GM23248 (cell line): ENCODE measurements around the gene ZNF334.

Source experiments
- EZH2 ChIP-seq: fragments of 200-600 bp; sonication (generic); IDR thresholded peaks from 2 replicates; pipeline ENCODE4 v1.6.1; 2018; ENCODE audit warnings: antibody characterized with exemption, mild to moderate bottlenecking; ENCODE audit not compliant: insufficient read depth, poor library complexity, severe bottlenecking
- EZH2phosphoT487 ChIP-seq: fragments of 200-600 bp; sonication (generic); IDR thresholded peaks from 2 replicates; pipeline ENCODE4 v1.6.1; 2018; ENCODE audit warnings: antibody characterized with exemption, moderate library complexity, mild to moderate bottlenecking, low read depth; ENCODE audit not compliant: insufficient read depth

- no peak for TF ChIP-seq EZH2phosphoT487
- TF ChIP-seq EZH2: no peak
These were observed 11.9 kb downstream of the ZNF334 start for GRCh38 chr20:46501337-46501942.
